Stimulated activated naive CD4-positive, alpha-beta T cell (primary cell): ENCODE results near the gene CDK6.

ENCODE experiments used
- DNase-seq, 6 experiments: peaks; one replicate each; lab custom pipeline; 2025; lab: John Stamatoyannopoulos, UW

The CDK6 gene

DNA sequence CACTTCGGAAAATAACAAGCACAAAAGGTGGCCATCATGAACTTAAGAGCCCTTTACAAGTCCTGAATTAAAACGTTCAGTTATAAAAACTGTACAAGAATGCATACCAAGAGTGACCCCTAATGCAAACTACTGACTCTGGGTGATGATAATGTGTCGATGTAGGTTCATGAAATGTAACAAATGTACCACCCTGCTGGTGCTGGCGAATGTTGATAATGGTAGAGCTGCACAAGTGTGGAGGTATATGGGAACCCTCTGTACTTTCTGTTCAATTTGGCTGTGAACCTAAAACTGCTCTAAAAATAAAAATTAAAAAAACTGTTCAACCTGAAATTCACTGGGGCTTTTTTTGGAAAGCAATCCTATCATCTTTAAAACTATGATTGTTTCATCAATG, 249.5 kb downstream of the CDK6 start:
- no peak for DNase-seq

DNA sequence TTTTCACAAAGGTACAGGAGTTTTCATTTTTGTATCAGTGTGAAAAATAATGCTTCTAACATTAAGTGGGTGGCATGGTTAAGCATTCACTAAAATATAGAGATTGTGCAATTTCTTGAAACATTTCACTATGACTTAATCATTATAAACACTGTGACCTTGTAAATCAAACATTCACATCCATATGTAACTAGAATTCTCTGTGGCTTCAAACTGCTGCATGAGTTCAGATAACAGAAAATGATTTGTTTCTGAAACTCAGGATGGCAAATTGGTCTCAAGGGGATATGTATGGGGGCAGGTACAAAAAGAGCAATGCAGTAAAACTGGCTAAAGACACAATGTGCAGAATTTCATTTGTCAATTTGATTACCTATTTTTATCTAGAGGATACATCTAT, 250.0 kb downstream of the CDK6 start:
- DNase-seq, result no peak

DNA sequence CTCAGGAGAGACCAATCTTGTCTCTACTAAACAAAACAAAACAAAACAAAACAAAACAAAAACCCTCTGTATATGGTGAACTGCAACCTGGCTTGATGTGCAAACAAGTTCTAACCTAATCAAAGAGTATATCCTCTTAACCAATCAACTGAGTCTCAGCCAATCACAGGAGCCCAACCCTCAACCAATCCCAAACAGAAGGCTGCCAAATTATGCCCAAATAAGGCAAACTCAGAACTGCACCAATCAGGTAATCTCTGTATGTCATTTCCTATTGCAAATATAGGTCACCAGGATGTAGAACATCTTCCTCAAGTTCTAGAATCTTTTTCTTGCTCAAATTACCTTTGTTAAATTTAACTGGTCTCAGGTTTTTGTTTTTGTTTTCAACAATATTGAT, 251.4 kb downstream of the CDK6 start:
- DNase-seq, result peak in 2 of 6 experiments; percentile 3 to 7

DNA sequence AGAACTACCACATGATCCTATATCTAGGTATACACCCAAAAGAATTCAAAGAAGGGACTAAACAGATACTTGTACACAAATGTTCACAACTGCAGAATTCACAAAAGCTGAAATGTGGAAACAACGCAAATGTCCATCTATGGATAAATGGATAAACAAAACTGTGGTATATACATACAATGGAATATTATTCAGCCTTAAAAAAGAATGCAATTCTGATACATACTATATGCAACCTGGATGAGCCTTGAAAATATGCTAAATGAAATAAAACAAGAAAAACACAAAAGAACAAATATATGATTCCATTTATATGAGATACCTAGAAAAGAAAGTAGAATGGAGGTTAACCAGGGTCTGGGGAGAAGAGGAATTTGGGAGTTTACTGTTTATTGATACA, 253.4 kb downstream of the CDK6 start:
- DNase-seq, result no peak

DNA sequence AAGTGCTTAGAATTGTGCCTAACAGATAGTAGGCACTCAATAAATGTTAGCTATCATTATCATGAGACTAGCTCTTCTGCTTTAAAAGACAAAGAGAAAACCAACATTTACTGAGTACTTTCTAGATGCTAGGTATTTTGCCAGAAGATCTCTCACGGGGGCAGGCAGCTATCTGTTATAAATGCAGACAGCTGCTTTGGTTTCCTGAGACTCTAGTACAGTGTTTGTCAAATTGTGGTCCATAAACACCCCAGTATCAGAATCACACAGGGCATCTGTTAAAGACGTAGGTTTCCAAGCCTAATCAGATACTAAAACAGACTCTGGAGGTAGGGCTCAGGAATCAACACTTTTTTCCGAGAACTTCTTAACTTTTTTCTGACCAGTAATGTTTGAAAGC, 260.1 kb downstream of the CDK6 start:
- no peak for DNase-seq

DNA sequence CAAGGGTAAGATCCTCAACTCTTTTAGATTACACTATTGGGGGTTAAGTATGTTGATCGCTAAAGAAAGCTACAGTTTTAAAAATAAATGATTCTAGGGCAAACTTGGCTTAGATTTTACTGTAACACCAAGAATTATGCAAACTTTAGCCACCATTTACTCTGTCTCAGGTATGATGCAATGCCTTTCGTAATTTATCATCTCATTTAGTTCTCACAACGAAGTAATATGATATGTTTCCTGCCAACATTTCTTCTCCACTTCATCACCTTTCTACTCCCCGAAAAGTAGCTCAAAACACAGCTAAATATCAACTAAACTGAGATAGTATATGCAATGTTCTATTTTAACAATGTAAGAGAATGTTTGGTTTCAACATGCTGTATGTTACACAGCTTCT, 267.2 kb downstream of the CDK6 start:
- no peak for DNase-seq

DNA sequence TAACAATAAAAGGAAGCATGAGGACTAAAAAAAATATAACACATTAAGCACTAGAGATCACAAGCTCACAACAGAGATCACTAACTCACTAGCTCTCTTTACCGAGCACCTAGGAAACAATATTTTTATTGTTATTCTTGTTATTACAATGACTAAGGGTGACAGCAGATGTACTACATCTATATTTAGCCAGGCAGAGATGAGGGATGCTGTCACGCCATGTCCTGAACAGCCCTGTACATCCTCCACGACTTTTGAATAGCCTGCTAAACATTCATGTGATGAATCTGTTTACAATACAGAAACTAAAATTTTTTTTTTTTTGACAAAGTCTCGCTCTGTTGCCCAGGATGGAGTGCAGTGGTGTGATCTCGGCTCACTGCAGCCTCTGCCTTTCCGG, 268.9 kb downstream of the CDK6 start:
- no peak for DNase-seq

DNA sequence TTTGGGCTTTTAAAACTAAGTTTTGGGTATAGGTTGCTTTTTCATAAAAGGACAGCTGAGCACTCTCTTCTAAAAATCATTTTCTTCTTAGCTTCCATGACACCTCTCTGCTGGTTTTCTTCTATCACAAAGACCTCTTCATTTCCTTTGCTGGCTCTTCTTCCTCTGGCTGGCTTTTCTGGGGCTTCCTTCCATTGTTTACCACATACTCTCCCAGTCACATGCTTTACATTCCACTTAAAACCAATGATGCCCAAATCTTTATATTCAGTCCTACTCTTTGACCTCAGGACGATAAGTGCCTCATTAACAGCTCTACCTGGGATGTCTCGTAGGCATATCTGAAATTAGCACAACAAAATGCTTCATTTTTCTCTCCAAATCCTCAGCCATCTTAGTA, 273.0 kb downstream of the CDK6 start:
- DNase-seq, result no peak

DNA sequence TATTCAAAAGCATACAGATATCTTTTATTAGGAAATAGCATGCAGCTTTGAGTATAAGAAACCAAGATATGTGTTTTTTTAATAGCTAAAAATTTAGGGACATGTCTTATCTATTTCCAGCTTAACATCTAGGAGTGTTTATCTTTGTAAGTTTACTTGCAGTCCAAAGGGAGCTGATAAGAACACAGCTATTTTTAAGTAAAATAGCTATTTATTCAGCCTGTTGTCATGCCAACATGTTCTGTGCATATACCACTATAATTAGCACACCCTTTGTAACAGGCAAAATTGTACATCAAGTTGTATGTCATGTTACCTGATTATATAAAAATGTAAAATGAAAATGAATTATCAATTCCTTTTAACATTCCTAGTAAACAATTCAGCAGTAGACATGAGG, 275.8 kb downstream of the CDK6 start:
- DNase-seq, result no peak

DNA sequence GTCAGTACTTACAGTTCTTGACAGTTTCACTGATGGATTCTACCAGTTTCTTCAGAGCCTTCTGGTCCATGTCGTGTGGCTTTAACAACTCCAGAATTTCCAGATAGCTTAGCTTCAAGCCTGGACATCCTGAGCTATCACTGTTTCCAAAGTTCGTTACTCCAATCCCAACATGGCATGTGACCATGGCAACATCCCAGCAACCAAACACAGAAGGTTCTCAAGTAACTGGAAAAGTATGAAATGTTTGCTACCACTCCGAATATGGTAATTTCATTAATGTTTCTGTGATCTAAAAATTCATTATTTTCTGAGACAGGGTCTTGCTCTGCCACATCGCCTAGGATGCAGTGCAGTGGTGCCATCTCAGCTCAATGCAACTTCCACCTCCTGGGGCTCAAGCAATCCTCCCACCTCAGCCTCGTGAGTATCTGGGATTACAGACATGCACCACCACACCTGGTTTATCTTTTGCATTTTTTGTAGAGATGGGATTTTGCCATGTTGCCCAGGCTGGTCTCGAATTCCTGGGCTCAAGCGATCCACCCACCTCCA, 278.5 kb downstream of the CDK6 start:
- no peak for DNase-seq

DNA sequence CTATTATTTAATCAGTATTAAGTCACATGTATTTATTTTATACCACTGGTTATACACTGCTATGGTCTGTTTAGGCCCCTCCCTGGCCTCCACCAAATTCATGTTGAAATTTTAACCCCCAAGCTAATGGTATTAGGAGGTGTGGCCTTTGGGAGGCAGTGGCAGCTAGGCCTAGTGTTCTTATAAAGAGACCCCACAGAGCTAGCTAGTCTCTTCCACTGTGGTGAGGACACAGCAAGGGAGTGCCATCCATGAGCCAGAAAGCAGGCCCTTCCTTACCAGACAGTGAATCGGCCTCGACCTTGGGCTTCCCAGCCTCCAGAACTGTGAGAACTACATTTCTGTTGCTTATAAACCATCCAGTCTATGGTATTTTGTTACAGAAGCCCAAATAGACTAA, 279.1 kb downstream of the CDK6 start:
- no peak for DNase-seq
